ENCODE data around the gene SRGN. TPM values are rescaled to one million over a fixed set of nuclear protein-coding genes. Genes with fewer than 3 reads are reported as not detected.
A peak's percentile ranks its signal among the peaks of the same experiment; 100 is the strongest.
"Not testable (repeated sequence)": the region's sequence is repeated elsewhere in the genome, so short reads cannot be mapped to it uniquely, and the experiment has no call there.

SRGN gene, protein sequence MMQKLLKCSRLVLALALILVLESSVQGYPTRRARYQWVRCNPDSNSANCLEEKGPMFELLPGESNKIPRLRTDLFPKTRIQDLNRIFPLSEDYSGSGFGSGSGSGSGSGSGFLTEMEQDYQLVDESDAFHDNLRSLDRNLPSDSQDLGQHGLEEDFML
- total RNA-seq (10 to 100 TPM in 3 of 6 donors, 1 to 10 TPM in 3; 4.1 to 40.0 (median 14.1) TPM), polyA plus RNA-seq (10 to 100 TPM in 1 of 2 donors, 1 to 10 TPM in 1; 5.9 to 13.2 TPM)

DNA sequence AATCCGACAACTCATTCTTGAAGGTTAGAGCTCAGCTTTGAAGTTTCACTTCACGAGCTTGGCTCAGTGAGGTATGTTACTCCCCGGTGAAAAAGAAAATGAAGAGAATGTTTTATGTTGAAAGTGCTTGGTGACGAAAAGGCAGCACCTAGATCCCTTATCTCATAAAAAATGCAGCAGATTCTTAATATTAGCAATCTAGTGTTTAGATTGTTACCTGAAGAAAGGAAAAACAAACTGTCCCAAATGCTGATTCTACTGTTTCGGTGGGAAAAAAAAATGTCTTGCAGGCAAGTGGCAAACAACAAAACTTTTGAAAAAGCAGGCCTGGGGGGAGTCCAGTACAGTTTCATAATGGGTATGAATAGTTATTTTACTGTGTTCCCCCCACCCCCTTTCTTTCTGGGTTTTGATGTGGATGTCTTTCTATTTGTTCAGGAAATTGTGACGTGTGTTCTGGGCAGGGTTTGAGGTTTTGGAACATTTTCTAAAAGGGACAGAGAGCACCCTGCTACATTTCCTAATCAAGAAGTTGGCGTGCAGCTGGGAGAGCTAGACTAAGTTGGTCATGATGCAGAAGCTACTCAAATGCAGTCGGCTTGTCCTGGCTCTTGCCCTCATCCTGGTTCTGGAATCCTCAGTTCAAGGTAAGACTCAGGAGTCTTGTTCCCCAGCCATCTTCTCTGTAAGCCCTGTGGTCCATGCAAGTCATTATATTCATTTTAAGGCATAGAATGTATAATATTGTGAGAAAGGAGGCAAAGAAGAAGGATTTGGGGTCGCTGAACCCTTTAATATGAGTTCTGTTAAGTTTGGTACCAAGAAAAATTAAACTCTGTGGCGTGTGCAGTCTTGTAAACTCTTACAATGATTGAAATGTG is at the start of gene SRGN:
TSS of gene SRGN (plus strand) at position 514 of the 881 bp plus-strand sequence. CDS start at position 569, 55 bp downstream.
- no peaks in the 10 kb centered on the region for H3K4me1 ChIP-seq
- H3K27me3 ChIP-seq: no peaks in the 10 kb centered on the region
- ATAC-seq: peak; percentile 38 to 75 (median 72)
- FAIRE-seq: no peak
- peak within 1 kb of the TSS in 3 of 4 donors; percentile 38 to 83 (median 77) for H3K27ac ChIP-seq
- DNase-seq: peak in 3 of 6 donors; percentile 17 to 54 (median 20)
- H3K4me3 ChIP-seq: peak within 1 kb of the TSS in 1 of 4 donors; percentile 34
- TF ChIP-seq, protein P1, sequence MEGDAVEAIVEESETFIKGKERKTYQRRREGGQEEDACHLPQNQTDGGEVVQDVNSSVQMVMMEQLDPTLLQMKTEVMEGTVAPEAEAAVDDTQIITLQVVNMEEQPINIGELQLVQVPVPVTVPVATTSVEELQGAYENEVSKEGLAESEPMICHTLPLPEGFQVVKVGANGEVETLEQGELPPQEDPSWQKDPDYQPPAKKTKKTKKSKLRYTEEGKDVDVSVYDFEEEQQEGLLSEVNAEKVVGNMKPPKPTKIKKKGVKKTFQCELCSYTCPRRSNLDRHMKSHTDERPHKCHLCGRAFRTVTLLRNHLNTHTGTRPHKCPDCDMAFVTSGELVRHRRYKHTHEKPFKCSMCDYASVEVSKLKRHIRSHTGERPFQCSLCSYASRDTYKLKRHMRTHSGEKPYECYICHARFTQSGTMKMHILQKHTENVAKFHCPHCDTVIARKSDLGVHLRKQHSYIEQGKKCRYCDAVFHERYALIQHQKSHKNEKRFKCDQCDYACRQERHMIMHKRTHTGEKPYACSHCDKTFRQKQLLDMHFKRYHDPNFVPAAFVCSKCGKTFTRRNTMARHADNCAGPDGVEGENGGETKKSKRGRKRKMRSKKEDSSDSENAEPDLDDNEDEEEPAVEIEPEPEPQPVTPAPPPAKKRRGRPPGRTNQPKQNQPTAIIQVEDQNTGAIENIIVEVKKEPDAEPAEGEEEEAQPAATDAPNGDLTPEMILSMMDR (IDR thresholded peaks at IDR 0.05): no peak
- intact Hi-C loops (cut with DNase I): no loop called here
- H3K36me3 ChIP-seq: no peaks in the 10 kb centered on the region
- WGBS, 2 donors: 43 to 55% methylated on average over 10 of the region's 10 CpGs
- no peaks in the 10 kb centered on the region for H3K9me3 ChIP-seq

DNA sequence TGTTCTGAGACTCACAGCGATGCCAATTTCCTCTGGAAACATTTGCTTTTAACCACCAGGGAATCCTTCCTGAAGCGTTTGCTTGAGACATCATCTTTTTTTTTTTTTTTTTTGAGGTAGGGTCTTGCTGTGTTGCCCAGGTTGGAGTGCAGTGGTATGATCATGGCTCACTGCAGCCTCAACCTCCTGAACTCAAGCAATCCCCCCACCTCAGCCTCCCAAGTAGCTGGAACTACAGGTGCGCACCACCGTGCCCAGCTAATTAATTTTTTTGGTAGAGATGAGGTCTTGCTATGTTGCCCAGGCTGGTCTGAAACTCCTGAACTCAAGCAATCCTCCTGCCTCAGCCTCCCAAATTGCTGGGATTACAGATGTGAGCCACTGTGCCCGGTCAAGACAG is 47.0 kb upstream of the SRGN start:
- H3K27ac ChIP-seq; H3K4me3 ChIP-seq; H3K9me3 ChIP-seq; intact Hi-C loops (cut with DNase I); H3K27me3 ChIP-seq; H3K4me1 ChIP-seq; H3K36me3 ChIP-seq; ATAC-seq; FAIRE-seq: not testable (repeated sequence)
- 68 to 75% methylated on average over 5 of the region's 5 CpGs for WGBS, 2 donors
- peak in 1 of 6 donors; percentile 4 for DNase-seq

DNA sequence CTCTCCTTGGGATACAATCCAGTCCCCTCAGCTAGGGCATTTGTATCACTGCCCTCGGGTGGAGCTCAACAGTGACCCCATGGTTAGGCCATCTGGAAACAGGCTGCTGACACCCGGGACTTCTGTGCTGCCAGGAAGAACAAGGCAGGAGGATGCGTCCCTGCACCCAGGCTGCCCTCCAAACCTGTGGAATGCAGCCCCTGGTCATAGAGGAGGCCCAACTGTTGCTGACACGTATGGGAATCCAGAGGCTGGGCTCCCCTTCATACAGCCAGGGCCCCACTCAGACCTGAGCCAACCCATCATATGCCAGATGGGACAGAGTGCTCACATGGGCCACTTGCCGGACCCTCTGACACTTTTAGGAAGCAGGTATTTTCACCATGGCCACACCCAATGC is 45.5 kb upstream of the SRGN start:
- no peaks in the 10 kb centered on the region for H3K9me3 ChIP-seq
- intact Hi-C loops (cut with DNase I): no loop called here
- H3K36me3 ChIP-seq: no peaks in the 10 kb centered on the region
- TF ChIP-seq, protein P1 (IDR thresholded peaks at IDR 0.05): no peak
- WGBS, 2 donors: 74 to 81% methylated on average over 5 of the region's 5 CpGs
- ATAC-seq: no peak
- FAIRE-seq: no peak
- no peak overlapping the region for H3K4me3 ChIP-seq
- no peaks in the 10 kb centered on the region for H3K27me3 ChIP-seq
- no peak overlapping the region for H3K27ac ChIP-seq
- no peaks in the 10 kb centered on the region for H3K4me1 ChIP-seq
- no peak for DNase-seq

DNA sequence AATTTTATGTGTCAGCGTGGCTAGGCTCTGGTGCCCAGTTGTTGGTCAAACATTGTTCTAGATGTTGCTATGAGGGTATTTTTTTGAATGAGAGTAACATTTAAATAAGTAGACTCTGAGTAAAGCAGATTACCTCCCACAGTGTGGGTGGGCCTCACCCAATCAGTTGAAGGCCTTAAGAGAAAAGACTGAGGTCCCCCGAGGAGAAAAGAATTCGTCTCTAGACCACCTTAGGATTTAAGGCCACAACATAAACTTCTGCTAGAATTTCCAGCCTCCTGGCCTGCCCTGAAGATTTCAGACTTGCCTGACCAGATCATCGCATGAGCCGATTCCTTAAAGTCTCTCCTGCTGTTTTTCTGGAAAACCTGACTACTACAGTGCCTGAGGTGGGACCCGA is 45.1 kb upstream of the SRGN start:
- Histone ChIP-seq H3K9me3 (no peaks in the 10 kb centered on the region), H3K27ac (no peak overlapping the region), H3K36me3 (no peaks in the 10 kb centered on the region), H3K4me1 (no peaks in the 10 kb centered on the region), H3K4me3 (no peak overlapping the region), H3K27me3 (no peaks in the 10 kb centered on the region)
- DNase-seq (no peak), ATAC-seq (no peak), FAIRE-seq (no peak)
- WGBS, 2 donors: 86 to 95% methylated on average over 6 of the region's 6 CpGs
- TF ChIP-seq, protein P1 (IDR thresholded peaks at IDR 0.05): no peak
- intact Hi-C loops (cut with DNase I): no loop called here

DNA sequence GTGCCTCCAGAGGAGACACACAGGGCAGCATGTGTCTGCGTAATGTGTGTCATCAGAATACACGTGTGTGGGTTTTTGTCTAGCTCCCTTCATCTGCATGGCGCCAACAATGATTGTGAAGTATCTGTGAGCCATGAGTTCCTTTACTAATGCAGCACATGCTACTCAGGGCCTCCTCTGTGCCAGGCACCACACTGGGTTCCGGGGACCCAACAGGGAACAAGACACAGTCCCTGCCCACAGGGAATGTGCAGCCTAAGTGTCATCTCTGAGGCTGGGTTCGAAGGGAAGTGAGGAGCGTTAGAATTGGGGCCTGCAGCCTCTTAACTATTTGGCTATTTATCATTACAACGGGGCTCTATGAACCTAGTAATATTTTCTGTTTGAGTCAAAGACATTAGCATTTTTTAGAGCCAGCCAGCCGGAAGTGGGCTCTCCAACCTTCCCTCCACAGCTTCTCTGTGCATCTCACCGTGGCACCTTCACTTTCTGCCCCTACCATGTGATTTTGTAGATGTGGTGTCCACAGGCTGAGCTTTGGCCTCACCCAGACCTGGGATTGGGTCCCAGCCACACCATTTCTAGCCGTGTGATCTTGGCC is 43.9 kb upstream of the SRGN start:
- ATAC-seq (no peak), FAIRE-seq (no peak), DNase-seq (no peak)
- Histone ChIP-seq H3K27me3 (no peaks in the 10 kb centered on the region), H3K4me3 (no peak overlapping the region), H3K36me3 (no peaks in the 10 kb centered on the region), H3K4me1 (no peaks in the 10 kb centered on the region), H3K27ac (peak overlapping the region in 2 of 4 donors; percentile 23 to 38), H3K9me3 (no peaks in the 10 kb centered on the region)
- whole genome bisulfite sequencing, 2 donors: 70 to 73% methylated on average over 10 of the region's 10 CpGs
- TF ChIP-seq, protein P1 (IDR thresholded peaks at IDR 0.05): no peak
- intact Hi-C loops (cut with DNase I): no loop called here

Data from pancreas (tissue), 10 donors.